Cerebellar nuclear complex (tissue), 1 donor: Measurements from ENCODE around the gene PIERCE2.
"Not testable (repeated sequence)": the region's sequence is repeated elsewhere in the genome, so short reads cannot be mapped to it uniquely, and the experiment has no call there.

Source experiments
- DNase-seq, 2 experiments: peaks; one replicate each; lab custom pipeline; 2025; lab: John Stamatoyannopoulos, UW

Gene PIERCE2, protein sequence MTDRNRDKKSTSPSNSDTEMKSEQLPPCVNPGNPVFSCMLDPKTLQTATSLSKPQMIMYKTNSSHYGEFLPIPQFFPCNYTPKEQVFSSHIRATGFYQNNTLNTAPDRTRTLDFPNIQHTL

DNA sequence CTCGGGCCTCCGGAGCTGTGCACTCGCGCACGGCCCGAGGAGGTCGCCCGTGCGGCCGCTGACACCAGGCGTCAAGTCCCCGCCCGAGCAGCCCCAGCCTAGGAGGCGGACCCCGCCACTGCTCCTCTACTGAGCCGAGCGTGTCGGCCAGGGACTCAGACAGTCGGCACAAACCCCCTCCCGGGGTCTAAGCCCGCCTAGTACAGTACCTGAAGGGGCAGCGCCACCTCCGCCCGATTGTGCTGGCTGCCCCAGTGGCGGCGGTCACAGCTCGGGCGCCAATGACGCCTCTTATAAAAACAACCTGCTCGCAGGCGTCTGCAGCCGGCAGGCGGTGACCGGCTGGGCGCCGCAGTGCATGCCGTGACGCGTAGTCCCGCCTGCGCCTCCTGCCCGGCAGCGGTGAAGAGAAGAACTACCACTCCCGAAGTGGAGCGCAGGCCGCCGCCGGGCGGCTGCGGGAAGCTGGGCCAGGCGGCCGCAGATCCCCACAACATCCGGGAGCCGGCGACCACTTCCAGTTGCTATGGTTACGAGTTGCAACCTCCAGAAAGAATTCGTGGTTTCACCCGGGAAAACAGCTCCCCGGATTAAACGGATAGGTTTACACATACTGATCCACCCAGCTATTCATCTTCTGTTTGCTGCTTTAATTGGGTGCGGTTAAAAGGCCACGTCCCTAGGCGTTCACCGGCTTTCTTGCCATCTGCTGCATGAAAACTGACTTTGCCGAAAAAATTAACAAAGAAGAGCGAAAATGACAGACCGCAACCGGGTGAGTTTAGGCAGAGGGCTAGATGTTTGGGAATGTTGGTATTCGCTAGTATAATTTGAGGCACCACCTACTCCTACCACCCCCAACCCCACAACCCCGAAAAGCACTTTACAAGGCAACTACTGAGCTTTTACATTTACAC, at the start of gene PIERCE2, which contains the start of gene CCPG1:
PIERCE2 (plus strand) TSS at position 484 of the 917 bp plus-strand sequence; CDS start at position 758, 274 bp downstream.
CCPG1 (minus strand) TSS at position 348 of the 917 bp plus-strand sequence. CDS start 18,935 bp downstream, outside the sequence.
- peak; percentile 47 to 77 for DNase-seq

DNA sequence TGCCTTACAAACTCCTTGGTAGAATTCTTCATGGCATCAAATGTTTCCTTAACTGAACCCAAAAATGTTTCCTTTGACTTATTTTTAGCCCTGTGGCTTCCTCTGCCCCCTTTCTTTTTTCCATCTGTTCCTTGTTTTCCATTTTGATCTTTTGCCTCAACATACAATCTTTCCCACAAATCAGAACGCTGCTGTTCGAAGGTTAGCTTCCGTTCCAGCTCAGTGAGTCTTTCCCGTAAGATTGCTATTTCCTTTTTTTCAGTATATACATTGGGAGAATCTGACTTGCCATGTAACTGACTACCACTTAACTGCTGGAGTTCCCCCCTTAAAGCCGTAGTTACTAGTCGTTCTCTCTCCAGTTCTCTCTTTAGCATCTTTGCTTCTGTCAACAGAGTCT, 48.0 kb upstream of the PIERCE2 start:
- no peak for DNase-seq

DNA sequence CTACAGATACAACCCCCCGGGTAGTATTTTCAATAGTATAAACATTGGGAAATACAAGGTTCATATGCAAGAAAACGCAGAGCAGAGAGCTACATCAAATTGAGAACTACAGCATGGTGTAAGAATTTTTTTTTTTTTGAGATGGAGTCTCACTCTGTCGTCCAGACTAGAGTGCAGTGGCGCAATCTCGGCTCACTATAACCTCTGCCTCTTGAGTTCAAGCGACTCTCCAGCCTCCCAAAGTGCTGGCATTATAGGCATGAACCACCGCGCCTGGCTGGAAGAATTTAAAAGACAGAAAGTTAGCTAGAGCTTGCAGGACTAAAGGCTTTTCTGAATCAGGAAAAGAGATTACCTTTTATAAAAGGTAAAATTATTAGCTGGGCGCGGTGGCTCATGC, 47.2 kb upstream of the PIERCE2 start:
- DNase-seq: no peak

DNA sequence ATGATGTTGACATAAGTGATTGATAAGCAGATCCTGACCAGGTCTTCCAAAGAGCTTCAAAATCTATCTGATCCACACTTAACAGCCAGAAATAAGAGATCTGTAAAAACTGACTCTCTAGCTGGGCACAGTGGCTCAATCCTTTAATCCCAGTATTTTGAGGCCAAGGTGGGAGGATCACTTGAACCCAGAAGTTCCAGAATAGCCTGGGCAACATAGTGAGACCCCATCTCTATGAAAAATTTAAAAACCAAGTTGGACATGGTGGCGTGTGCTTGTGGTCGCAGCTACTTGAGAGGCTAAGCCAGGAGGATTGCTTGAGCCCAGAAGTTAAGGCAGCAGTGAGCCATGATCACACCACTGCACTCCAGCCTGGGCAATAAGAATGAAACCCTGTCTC, 45.7 kb upstream of the PIERCE2 start:
- DNase-seq: no peak

DNA sequence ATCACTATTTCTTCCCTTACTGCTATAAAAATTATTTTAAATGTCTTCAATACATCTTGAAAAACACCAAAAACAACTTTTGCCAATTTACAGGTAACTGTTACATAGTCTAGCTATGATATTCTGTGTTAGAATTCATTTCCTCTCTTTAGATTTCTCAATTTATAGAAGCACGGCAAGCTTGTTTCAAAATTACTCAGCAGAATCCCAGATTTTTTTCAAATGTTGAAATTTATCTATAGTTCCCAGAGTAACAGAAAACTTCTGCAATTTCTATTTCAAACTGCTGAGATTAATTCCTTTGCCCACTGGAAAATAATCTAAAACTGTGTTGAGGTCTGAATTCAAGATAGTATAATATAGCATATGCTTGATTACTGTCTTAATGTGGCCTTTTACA, 41.3 kb upstream of the PIERCE2 start:
- no peak for DNase-seq

DNA sequence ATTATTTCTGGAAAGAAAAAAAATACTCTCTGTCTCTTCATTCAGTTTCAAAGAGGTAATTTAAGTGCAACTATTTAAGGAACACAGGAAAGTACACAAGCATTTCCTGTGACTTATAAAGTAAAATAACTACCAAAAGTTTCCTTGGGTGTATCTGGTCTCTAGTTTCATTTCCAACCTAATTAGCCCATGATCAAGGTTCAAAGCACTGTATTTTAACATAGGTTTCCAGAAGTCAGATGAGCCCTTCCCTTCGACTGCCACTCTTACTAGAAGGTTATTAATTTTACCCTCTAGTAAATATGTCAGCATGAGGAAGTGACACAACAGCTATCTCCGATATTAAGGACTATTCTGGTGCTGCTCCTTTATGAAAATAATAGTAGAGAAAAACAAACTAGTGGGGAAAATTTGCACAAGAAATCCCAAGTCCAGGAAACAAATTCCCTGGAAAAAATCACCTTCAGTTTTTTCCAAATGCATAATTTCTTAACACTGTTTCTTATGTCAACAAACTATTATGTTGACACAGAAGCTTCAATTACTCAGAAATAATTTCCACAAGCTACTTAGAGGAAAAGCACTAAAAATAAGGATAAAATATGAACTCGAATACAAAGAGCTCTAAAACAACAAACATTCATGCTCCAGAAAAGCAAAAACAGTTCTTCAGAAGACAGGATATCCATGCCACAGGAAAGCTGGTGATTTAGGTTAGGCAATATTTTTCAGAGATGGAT, 35.4 kb upstream of the PIERCE2 start:
- DNase-seq: no peak

DNA sequence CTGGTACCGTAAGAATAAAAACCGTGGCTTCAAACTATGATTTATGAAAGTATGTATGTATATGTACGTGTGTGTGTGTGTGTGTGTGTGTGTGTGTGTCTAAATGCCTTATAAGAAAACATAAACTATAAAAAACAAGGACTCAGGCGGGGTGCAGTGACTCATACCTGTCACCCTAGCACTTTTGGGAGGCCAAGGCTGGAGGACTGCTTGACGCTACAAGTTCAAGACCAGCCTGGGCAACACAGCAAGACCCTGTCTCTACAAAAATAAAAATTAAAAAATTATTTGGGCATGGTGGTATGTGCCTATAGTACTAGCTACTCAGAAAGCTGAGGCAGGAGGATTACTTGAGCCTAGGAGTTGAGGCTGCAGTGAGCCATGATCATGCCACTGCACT, 29.2 kb upstream of the PIERCE2 start:
- no peak for DNase-seq

DNA sequence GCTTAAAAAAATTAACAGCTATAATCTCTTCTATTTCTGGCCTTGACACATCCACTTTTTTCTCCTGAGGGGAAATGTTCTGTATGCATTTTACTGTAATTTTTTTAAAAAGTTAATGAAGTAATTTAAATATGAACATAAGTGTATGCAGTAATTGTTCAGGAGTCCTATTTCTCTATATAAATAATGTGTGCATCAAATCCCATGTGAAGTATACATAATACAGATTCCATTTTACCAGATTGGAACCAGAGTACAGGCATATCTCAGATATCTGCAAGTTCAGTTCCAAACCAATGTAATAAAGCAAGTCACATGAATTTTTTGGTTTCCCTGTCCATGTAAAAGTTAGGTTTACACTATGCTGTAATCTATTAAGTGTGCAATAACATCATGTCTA, 26.7 kb upstream of the PIERCE2 start:
- no peak for DNase-seq

DNA sequence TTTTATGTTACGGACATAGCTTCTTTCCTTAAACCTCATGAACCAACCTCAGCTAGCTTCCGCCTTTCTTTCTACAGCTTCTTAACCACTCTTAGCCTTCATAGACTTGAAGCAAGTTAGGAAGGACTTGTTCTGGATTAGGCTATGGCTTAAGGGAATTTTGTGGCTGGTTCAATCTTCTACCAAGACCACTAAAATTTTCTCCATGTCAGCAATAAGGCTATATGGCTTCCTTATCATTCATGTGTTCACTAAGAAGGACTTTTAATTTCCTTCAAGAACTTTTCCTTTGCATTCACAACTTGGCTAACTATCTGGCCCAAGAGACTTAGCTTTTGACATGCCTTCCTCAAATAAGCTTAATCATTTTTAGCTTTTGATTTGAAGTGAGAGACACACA, 24.6 kb upstream of the PIERCE2 start:
- DNase-seq: no peak

DNA sequence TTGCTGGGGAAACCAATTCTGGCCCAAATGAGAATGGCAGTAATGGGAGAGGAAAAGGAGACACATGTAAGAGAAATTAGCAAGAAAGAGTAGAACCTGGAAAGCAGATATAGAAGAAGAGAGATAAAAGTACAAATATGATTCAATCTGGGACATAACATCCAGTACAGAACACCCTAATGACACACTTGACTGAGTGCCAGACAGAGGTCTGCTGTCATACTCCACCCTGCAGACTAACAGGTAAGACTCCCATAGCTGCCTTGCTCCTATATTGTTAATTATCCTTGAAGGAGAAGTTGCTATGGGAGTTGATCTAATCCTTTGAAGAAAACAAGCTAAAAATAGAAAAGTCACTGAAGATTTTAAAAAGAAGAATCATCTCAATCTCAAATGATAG, 21.3 kb upstream of the PIERCE2 start:
- DNase-seq: no peak

DNA sequence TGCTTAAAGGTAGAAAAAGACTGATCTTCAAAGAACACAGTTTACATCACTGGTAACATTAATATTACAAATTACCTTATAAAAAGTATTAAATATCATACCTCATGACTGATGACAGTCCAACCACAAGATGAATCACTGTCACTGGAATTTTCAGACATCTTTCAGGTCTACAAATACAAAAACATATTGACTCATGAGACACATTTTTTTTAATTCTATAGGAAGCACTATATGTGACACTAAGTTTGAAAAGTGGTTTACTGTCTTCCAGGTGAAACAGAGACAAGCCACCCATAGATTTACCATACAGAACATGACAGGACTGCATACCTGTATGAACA, 19.1 kb upstream of the PIERCE2 start:
- no peak for DNase-seq

DNA sequence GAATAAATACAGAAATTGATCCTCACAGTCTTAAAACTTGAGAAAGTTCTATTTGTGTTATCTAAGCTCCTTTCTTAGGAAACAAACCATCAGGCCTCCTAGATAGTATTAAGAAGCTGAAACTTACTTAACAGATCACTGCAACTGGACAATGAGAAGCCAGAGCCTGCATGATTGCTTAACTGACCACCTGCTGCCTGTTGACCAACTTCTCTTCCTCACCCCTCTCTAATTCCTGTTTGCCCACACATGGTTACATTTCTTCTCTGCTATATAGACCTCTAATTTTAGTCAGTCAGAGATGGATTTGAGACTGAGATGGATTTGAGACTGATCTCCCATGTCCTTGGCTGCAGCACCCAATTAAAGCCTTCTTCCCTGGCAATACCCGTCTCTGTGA, 13.6 kb upstream of the PIERCE2 start:
- no peak for DNase-seq

DNA sequence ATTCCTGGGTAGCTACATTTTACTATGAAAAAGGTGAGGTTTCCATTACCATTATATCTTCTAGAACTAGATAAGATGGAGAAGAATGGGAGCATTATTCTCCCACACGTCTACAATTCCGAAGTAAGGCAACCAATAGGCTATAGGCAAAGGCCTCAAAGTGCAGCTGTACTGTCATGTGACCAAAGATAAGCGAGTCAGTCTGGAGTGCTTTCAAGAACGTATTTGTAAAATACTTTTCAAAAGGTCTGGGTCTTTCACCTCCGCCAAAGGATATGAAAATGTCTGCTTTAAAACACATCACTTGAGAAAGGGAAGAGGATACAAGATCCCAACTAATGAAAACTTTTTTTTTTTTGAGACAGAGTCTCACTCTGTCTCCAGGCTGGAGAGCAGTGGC, 10.1 kb upstream of the PIERCE2 start:
- no peak for DNase-seq

DNA sequence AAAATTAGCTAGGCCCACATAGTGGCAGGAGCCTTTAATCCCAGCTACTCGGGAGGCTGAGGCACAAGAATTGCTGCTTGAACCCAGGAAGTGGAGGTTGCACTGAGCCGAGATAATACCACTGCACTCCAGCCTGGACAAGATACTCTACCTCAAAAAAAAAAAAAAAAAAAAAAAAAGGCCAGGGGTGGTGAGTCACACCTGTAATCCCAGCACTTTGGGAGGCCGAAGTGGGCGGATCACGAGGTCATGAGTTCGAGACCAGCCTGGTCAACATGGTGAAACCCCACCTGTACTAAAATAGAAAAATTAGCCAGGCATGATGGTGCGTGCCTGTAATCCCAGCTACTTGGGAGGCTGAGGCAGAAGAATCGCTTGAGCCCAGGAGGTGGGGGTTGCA, 8.2 kb upstream of the PIERCE2 start:
- DNase-seq: not testable (repeated sequence)

DNA sequence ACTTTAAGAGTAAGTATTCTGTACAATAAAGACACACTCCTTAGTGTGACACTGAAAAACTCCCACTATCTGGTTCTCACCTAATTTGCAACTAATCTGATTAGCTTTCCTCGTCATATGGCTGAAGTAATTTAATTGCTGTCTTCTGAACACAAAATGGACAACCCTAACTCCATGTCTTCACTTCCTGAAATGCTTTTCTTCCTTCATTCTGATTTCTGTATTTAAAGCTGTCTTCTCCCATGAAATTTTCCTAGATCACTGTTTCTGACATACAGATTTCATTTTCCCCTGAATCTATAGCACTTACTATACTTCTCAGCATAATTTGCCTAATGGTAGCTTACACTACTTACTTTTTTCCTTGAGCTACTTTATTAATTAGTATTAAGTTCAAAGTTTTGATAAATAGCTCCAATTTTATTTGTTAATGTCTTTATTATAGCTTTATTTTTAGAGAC, 6.5 kb upstream of the PIERCE2 start:
- no peak for DNase-seq

DNA sequence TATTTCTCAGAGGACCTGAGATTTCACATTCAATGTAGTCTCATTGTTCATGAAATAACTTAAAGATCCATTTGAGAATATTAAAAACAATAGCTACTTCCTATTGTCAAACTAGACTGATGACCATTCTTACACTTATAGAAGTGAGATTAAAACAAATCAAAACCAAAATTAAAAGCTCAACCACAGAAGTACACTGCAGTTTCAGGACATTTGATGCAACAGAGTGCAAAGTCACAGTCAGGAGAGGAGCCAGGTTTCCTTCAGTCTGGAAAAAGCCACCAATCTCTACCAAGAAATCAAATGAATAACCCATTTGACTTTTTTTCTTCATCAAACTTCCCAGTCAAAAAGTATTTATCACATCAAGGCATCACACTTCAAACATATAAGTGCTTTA, 5.6 kb upstream of the PIERCE2 start:
- DNase-seq: no peak

DNA sequence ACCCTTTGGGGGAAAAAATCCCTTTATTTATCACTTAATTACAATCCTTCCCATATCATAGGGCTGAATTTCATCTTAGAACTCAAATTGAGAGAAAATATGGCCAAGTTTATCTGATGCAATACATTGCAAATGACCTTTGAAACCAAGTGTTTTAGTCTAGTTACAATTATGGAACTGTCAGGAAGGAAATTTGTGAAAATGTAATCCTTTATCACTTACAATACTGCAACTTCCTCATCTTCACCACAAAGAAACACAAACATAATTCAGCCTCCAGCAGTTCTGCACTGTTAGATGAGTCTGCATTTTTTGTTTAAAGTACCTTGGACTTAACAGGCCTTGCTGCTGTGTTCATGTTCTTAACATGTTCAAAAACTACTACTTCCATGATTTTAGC, 4.8 kb upstream of the PIERCE2 start:
- DNase-seq: no peak

DNA sequence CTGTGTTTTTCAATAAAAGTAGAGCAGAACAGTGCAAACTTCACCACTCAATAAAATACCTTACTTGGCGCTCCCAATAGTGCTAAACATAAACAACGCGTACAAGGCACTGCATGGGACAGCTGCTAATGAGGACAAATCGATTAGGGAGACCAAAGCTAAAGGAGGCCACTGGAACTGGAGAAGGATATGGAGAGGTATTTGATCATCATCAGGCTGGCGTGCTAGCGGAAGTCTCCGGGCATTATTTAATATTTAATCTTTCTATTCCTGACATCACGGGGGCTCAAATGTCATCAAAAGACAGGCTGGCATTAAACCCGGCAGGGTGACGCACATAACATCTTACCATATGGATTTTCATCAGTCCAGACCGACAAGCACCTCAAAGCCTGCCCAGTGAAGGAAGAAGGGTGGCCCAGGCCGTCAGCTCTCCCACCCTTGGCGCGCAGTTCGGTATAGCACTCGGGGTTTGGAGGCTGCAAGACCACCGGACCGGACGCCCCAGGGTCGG, 740 bp upstream of the PIERCE2 start:
- no peak for DNase-seq

DNA sequence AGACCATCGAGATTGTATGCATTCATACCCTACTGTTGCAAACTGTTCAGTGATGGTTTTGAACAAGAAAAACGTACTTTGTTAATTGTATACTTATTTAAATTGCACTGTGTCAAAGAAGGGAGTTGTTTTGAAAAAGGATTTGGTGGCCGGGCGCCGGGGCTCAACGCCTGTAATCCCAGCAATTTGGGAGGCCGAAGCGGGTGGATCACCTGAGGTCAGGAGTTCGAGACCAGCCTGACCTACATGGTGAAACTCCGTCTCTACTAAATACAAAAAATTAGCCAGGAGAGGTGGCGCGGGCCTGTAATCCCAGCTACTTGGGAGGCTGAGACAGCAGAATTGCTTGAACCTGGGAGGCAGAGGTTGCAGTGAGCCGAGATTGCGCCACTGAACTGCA, 681 bp downstream of the PIERCE2 start:
- not testable (repeated sequence) for DNase-seq

DNA sequence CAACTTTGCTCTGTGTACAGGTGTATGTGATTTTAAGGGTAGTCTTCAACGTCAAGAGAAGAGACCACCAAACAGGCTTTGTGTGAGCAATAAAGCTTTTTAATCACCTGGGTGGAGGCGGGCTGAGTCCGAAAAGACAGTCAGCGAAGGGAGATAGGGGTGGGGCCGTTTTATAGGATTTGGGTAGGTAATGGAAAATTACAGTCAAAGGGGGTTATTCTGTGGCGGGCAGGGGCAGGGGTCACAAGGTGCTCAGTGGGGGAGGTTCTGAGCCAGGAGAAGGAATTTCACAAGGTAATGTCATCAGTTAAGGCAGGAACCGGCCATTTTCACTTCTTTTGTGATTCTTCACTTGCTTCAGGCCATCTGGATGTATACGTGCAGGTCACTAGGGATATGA, 9.4 kb downstream of the PIERCE2 start:
- DNase-seq: not testable (repeated sequence)

DNA sequence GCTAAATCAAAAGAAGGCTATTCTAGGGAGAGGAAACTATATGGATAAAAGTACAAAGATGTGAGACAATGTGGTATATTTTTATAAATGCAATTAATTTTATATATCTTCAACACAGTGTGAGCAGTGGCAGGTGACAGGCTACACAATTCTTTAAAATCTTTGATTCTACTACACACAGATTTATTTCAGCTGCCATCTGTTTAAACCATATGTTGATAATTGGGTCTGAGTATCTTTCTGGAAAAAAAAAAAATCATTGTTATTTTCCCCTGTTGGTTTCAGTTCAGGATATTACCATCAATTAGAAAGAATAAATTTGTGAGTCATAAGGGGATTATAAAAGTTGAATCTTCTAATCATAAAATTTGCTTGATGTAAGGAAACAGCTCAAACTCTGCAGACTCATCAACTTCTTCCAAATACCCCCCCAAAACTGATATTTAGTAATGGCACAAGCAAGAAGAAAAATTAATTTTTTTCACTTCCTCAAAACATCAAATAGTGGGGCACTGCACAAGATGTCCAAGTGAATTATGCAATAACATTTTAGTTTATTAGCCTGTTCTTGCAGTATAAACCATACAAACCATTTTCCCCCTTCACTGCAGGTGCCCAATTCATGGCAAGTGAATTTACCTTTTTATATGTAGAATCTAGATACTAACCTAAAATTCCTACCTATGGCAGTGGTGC, 12.0 kb downstream of the PIERCE2 start:
- DNase-seq: no peak

DNA sequence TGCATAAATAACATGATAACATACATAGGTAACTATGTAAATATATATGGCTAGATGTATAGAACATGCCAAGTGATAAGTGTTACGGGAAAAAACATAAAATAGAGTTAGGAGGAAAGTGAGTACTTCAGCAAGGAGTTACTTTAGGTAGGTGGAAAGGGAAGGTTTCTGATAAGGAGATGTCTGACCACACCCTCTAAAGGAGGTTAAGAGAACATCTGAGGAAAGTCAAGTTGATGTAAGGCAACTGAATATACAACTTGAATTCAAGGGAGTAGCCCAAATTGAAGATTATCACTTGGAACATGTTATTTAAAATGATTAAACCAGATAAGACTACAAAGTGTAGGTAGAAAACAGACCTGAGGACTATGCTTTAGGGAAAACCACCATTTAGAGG, 13.8 kb downstream of the PIERCE2 start:
- no peak for DNase-seq
